ENCODE results near the gene ATP6V0C. TPM values are rescaled to one million over a fixed set of nuclear protein-coding genes. Genes with fewer than 3 reads are reported as not detected.

ATP6V0C gene
- total and polyA plus RNA-seq, 2 donors (not counting 1 experiment from before 2014, with no cell fraction given) = 118 to 176 TPM

DNA sequence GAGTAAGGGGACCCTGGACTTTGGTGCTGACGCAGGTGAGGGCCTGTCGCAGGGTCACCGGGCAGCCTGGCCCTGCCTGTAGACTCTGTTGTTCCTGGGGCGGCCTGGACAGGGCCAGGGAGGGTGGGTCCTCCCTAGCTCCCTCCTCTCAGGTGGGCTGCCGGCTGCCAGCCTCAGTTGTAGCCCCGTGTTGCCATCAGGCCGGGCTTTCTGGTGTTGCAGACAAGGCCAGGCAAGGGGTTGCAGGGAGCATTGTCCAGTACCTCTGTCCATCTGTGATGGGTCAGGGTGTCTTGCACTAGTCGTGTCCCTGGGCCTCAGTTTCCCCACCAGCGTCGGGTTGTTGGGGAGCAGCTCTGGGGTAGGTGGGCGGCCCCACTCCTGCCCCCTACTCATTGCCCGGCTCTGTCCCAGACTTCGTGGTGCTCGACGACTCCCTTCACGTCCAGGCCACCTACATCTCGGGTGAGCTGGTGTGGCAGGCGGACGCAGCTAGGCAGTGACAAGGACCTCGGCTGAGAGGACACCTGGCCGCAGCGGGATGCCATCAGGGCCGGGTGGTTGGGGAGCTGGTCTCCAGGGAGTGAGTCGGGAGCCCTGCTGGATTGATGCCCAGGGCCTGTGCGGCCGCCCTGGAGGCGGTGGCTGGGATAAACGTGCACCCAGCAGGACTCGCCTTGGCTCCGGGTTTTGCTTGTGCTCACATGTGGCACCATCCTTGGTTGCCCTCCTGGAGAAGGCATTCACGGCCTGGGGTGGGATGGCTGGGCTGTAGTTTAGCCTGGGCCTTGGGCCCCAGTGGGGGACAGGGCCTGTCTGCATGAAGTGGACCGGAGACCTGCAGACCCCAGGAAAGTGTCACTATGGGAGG lies 15.5 kb downstream of the ATP6V0C start:
- H3K27me3 ChIP-seq (replicated peaks in 1 of 4; ENCODE audit: control extremely low read depth in 1 of 4, control insufficient read depth in 3 of 4, insufficient read depth in 4 of 4, low read length in 3 of 4) = no peaks in the 10 kb centered on the region
- CTCF ChIA-PET = no interaction called here
- no peak for TF ChIP-seq EZH2 (IDR thresholded peaks at IDR 0.05; ENCODE audit: borderline replicate concordance, insufficient read depth, low read depth, low read length, poor library complexity, severe bottlenecking)
- TF ChIP-seq, protein P1, sequence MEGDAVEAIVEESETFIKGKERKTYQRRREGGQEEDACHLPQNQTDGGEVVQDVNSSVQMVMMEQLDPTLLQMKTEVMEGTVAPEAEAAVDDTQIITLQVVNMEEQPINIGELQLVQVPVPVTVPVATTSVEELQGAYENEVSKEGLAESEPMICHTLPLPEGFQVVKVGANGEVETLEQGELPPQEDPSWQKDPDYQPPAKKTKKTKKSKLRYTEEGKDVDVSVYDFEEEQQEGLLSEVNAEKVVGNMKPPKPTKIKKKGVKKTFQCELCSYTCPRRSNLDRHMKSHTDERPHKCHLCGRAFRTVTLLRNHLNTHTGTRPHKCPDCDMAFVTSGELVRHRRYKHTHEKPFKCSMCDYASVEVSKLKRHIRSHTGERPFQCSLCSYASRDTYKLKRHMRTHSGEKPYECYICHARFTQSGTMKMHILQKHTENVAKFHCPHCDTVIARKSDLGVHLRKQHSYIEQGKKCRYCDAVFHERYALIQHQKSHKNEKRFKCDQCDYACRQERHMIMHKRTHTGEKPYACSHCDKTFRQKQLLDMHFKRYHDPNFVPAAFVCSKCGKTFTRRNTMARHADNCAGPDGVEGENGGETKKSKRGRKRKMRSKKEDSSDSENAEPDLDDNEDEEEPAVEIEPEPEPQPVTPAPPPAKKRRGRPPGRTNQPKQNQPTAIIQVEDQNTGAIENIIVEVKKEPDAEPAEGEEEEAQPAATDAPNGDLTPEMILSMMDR (IDR thresholded peaks at IDR 0.05) = no peak
- peaks cover 8 to 24% of the 10 kb centered on the region in 2 donors for H3K4me1 ChIP-seq (ENCODE audit: control insufficient read depth in 2 of 2, insufficient read depth in 2 of 2, low read length in 2 of 2)
- POLR2A ChIA-PET = interaction anchor here (1.1 kb wide), 1 partner anchor 9 kb away, joined by 3 read pairs; no protein-coding TSS in a partner anchor
- Mint-ChIP-seq H3K4me3 (peak overlapping the region; percentile 16), H3K27me3 (no peaks in the 10 kb centered on the region), H3K27ac (no peak overlapping the region), H3K4me1 (peaks cover 23% of the 10 kb centered on the region), H3K9me3 (ENCODE audit: insufficient read depth) (no peaks in the 10 kb centered on the region)
- no peak overlapping the region for H3K27ac ChIP-seq (ENCODE audit: low read length in 2 of 2)
- peaks cover 48% of the 10 kb centered on the region for H3K79me2 ChIP-seq (ENCODE audit: control insufficient read depth, insufficient read depth, low read length)
- H2AFZ ChIP-seq (ENCODE audit: insufficient read depth, low read depth, low read length, poor library complexity, severe bottlenecking) = no peak overlapping the region
- H3K9me3 ChIP-seq (ENCODE audit: control extremely low read depth in 1 of 3, control insufficient read depth in 2 of 3, insufficient read depth in 1 of 3, low read length in 2 of 3) = no peaks in the 10 kb centered on the region
- ATAC-seq (ENCODE audit: low read depth) (no peak), DNase-seq (no peak)
- H4K20me1 ChIP-seq (ENCODE audit: control insufficient read depth, insufficient read depth, low read length, poor library complexity, severe bottlenecking) = peaks cover 16% of the 10 kb centered on the region
- no peak overlapping the region for H3K9ac ChIP-seq (ENCODE audit: low read length)
- H3K36me3 ChIP-seq (replicated peaks in 1 of 2; ENCODE audit: control extremely low read depth in 1 of 2, control insufficient read depth in 1 of 2, extremely low read depth in 1 of 2, insufficient read depth in 2 of 2, low read length in 1 of 2) = peaks cover 0 to 49% of the 10 kb centered on the region in 2 experiments
- WGBS (ENCODE audit: insufficient coverage) = 93% methylated on average over 30 of the region's 32 CpGs
- intact Hi-C loops (cut with micrococcal nuclease) = no loop called here
- H3K4me3 ChIP-seq (ENCODE audit: control extremely low read depth in 1 of 5, extremely low read depth in 1 of 5, insufficient read depth in 1 of 5, low read depth in 2 of 5, low read length in 4 of 5) = no peak overlapping the region
- no peak overlapping the region for H3K4me2 ChIP-seq (replicated peaks; ENCODE audit: low read depth, low read length, poor library complexity, severe bottlenecking)
